DLD1 (cell line): ENCODE measurements around the gene ARHGEF33.

Source experiments
- in situ Hi-C: cut with HindIII; loops from 2 replicates; pipeline ENCODE4 v1.10.0; 2017; ENCODE audit warnings: low sequenced_read_pairs

The ARHGEF33 gene

DNA sequence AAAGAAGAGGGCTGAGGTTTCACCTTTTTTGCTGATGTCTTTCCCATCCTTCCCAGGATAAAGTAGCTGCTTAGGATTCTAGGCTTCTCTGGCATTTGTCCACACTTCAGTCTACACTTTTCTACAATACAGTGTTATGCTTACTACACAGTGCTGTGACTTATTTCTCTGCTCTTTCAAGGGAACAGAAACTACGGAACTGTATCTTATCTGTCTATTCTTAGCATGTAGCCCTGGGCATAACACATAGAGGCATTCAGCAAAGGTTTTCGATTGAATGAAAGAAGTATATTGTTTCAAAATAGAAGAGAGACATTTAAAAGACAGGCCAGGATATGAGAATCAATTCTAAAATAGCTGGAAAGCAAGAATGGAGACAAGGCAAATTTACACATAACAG is 110.9 kb downstream of the ARHGEF33 start:
- in situ Hi-C loops = no loop called here

DNA sequence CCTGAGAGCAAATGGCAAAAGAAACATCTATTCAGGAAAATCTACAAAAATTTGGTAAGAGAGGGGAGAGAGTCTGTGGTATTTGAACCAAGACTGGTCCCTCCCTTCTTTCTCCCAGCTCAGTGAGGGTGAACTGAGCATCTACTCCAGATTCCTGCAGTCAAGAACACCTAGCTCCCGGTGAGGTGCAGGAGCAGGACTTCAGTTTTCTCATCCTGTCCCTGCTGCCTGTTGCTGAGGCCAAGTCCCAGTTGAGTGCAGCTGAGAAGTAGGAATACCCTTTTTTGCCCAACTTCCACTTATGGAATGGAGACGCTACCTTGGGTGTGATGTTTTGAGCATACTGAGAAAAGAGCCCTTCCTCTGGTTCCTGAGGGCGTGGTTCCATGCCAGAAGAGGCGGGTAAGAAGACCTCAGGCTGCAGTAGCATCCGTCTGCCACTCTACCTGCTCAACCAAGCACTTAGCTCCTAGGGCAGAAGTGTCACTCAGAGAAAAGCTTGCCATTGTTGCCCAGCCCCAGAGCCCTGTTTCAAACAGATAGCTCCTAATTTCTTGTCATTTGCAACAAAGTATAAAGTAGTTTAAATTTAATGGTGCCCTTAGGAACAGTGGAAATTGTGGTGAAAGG is 118.3 kb downstream of the ARHGEF33 start:
- in situ Hi-C loops = no loop called here

DNA sequence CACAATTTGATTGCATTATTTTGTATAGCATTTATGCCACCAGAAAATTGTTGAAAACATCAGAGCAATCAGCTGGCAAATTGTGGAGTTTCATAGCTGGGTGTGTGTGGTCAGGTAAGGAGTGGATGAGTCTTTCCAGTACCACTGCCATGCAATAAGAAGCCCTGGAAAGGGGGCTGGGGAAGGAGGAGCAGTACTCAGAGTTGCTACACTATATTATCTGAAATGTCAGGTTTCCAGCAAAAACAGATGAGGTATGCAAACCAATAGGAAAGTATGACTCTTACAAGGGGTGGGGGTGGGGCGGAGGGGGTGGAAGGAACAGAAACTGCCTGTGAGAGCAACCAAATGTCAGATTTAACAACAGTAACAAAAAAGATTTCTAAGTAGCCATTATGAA is 119.0 kb downstream of the ARHGEF33 start:
- in situ Hi-C loops = no loop called here

DNA sequence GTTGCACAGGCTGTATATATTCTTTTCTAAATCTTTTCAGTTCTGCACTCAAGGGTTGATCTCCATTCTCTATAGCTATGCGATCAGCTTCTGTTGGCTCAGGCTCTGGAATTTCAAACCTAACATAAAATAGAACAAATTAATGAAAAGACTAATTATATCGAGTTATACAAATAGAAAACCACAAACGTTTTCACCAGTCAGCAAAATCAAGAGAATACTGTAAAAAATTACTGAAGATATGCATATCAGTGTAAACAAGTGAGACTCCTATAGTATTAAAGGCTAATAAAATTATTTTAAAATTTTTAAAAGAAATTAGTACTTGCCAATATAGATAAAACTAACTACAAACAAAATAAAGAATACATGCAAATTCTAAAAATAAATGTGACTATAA is 124.2 kb downstream of the ARHGEF33 start:
- in situ Hi-C loops = no loop called here

DNA sequence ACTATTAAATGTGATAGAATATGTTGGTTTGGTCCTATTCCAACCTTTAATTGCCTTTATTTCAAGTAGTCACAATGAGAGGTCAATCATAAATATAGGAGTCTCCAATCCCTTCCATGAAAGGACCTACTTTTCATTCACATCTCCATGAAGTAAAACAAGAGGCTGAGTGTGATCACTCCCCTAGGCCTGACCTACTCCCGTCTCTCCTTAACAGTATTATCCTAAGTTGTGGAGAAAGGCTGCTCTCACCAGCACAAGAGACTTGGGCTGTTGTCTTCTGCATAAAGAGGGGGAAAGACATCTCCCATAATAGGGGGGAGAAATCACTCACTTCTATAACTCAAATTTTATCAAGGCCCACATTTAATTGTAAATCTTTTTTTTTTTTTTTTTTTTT is 125.7 kb downstream of the ARHGEF33 start:
- in situ Hi-C loops = no loop called here

DNA sequence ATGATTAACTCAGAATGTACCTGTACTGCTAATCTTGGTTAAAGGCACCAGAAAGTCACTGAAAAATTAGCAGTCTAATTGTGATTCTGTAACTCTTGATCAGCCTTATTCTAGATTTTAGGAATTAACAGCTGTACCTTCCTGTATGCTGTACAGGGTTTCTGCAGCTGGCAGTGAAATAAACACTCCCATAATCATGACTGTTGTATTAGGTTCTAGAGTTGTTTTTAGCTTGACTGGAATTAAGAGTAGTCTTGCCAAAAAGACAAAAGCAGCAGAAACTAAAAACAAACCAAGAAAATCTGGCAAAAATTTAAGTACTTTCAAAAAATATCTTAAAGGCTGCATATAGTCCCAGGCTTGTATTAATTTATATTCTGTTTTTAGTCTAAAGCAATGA is 127.7 kb downstream of the ARHGEF33 start:
- in situ Hi-C loops = no loop called here

DNA sequence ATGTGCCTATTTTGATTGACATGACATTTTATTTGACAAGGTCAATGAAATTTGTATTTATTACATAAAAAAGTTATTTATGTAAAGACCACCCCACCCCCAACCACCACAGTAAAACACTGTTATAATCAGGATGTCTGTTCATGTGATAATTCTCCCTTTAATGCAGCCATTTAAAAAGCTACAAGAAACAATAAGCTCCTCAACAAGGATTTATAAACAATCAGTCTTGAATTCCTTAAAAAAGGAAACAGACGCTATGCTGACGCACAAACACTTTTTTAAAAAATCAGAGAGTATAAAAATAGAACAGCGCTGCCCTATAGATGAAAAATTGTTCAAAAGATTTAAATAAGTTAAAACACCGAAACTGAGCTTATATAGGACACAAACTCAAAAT is 129.0 kb downstream of the ARHGEF33 start:
- in situ Hi-C loops = no loop called here

DNA sequence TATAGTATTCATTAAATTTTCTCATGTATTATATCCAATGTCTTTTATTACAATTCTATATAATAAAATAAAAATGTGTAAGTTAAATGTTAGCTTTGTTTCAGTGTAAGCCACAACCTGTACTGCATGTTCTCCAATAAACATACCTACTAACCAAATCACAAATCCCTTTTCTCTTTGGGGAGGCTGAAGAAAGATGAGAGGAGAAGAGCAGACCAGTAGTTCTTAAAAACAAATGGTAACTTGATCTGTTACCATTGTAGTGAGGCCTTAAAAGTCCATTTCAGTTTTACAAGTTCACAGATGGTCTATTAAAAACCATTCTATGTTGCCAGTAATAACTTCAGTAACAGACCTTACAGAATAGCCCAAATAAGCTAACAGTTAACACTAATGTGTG is 130.7 kb downstream of the ARHGEF33 start:
- in situ Hi-C loops = no loop called here

DNA sequence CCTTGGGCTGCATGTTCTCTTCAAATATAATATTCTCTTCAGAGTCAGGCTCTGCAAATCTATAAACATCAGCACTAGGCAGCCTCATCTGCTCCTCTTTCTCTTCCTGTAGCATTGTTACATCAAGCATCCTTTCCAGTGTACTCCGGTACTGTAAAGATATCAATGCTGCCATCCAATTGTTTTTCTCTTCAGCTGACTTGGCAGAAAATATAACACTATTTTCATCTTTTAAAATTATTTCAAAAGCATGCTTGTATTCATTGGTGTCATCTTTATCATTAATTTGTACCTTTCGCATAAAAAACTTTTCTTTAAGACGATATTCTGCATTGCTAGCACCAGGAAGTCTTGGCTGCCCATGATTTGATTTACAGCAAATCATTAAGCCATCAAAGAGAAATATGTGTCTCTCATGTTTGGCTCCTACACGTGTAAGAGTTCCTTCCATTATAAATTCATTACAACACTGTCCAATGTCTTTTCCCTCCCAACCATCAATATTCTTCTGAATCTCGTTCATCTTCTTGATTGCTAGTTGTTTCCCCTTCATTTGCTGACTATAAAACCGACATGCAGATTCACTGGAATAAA is 133.1 kb downstream of the ARHGEF33 start:
- in situ Hi-C loops = no loop called here

DNA sequence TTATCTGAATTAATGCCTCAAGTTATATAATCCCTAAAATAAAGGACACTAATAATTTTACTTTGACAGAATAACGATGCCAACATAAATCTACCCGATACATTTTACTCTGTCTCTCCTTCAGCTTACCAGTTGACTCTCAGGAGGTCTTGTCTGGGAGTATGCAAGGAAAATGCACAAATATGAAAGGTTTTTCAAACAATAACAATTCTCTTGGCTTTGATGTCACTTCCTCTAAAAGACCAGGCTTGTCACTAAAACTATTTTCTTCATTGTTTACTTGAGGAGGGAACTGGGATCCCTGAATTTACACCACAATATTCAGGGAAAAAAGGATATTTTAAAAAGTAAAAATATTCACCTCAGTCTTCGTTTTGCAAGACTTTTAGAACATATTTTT is 134.0 kb downstream of the ARHGEF33 start:
- in situ Hi-C loops = no loop called here

DNA sequence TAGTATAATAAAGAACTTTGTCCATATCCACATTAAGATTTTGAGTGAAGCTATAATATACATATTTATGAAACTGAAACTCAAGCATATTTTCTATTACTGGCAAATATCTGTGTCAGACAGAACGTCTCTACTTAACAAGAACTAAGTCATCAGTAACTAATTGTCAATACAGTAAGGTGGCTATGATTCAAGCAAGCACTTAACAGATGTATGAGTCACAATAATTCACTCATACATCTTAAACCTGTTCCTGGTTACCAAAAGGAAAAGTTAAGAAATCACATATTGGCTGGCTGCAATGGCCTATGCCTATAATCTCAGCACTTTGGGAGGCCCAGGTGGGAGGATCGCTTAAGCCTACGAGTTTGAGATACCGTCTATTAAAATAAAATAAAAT is 135.2 kb downstream of the ARHGEF33 start:
- in situ Hi-C loops = no loop called here
